VCaP (cell line): ENCODE results near the gene SUPT16H.
"Not testable (repeated sequence)": the region's sequence is repeated elsewhere in the genome, so short reads cannot be mapped to it uniquely, and the experiment has no call there.

Experiments used
- H3K27ac ChIP-seq: fragments of 450-650 bp; 2 replicates; pipeline ENCODE4 v1.5.1; 2017
- CTCF ChIP-seq: fragments of 450-650 bp; conservative IDR thresholded peaks from 2 replicates; pipeline ENCODE4 v1.5.1; 2017; ENCODE audit warnings: mild to moderate bottlenecking, moderate library complexity

SUPT16H gene

DNA sequence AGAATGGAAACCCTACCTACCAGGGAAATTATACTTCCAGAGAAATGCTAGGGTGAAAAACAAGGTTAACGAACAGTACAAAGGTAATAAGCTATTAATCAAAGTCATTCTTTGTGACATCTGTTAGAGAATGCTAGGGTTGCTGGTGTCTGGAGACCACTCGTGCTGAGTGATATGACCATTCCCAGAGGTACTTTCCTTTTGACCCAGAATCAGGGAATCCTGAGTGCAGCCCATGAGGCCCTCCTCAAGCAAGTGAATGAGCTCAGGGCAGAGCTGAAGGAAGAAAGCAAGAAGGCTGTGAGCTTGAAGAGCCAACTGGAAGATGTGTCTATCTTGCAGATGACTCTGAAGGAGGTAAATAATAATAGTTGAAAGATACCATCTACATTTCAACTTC is 72.2 kb downstream of the SUPT16H start:
- H3K27ac ChIP-seq: no peak overlapping the region
- TF ChIP-seq CTCF: no peak

DNA sequence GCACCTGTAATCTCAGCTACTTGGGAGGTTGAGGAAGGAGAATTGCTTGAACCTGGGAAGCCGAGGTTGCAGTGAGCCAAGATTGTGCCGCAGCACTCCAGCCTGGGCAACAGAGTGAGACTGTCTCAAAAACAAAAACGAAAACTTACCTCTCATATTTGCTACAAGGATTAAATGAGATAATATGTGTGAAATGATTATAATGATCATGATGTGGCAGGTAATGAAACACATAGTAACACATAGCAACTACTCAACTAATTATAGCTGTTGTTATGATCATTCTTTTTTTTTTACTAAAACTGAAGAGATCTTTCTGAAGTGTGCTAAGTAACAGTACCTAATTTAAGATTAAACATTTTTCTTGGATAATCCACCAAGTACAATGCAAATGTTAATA is 73.9 kb downstream of the SUPT16H start:
- no peak overlapping the region for H3K27ac ChIP-seq
- TF ChIP-seq CTCF: no peak

DNA sequence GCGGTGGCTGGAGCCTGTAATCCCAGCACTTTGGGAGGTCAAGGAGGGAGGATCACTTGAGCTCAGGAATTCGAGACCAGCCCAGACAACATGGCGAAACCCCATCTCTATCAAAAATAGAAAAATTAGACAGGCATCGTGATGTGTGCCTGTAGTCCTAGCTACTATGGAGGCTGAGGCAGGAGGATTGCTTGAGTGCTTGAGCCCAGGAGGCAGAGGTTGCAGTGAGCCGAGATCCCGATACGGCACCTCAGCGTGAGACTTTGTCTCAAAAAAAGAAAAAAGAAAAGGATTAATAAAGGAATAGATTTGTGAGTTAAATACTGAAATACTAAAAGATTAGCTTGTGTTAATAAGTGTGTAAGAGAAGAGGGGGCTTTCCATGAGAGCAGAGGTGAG is 74.6 kb downstream of the SUPT16H start:
- H3K27ac ChIP-seq: peak overlapping the region; percentile 91
- no peak for TF ChIP-seq CTCF

- no peak for TF ChIP-seq CTCF
- H3K27ac ChIP-seq: peak overlapping the region; percentile 91
Observed at GRCh38 chr14:21308479-21309237, 75.2 kb downstream of the SUPT16H start.

GRCh38 chr14:21308132-21308478 is 75.7 kb downstream of the SUPT16H start:
- H3K27ac ChIP-seq: peak overlapping the region; percentile 91
- no peak for TF ChIP-seq CTCF

DNA sequence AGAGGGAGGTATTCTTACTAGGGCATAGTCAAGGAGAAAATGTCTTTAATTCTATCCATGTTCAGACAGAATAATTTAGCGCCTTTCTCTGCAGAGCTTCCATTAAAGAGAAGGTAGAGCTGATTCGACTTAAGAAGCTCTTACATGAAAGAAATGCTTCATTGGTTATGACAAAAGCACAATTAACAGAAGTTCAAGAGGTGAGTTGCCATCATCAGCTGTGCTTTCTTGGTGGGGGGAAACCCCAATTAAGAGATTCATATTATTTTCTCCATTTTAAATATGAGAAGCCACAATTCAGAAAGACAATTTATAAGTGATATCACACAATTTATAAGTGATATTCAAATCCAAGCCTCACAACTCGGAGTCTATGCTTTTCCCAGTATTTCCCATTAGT is 76.2 kb downstream of the SUPT16H start:
- TF ChIP-seq CTCF: no peak
- peak overlapping the region; percentile 91 for H3K27ac ChIP-seq

DNA sequence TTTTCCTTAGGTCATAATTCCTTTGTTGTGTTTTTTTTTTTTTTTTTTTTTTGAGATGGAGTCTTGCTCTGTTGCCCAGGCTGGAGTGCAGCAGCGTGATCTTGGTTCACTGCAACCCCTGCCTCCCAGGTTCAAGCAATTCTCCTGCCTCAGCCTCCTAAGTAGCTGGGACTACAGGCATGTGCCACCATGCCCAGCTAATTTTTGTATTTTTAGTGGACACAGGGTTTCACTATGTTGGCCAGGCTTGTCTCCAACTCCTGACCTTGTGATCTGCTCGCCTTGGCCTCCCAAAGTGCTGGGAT is 81.0 kb downstream of the SUPT16H start:
- not testable (repeated sequence) for H3K27ac ChIP-seq

GRCh38 chr14:21302013-21302835 is 81.6 kb downstream of the SUPT16H start:
- TF ChIP-seq CTCF: no peak
- H3K27ac ChIP-seq: no peak overlapping the region
